Esophagus (tissue), 2 donors: ENCODE data around the gene RTP5. TPM values are rescaled to one million over a fixed set of nuclear protein-coding genes. Genes with fewer than 3 reads are reported as not detected.

Experiments used
- H3K27ac ChIP-seq, 2 donors: one replicate each; pipeline ENCODE4 v1.5.1; 2013; ENCODE audit warnings: low read depth in 2 of 2, mild to moderate bottlenecking in 2 of 2, inconsistent platforms in 1 of 2, low read length in 1 of 2, moderate library complexity in 1 of 2
- H3K27me3 ChIP-seq, 2 donors: one replicate each; pipeline ENCODE4 v1.6.1; 2013; ENCODE audit warnings: low read length in 2 of 2, control low read depth in 1 of 2, mild to moderate bottlenecking in 1 of 2; ENCODE audit not compliant: insufficient read depth in 2 of 2, control insufficient read depth in 1 of 2
- H3K36me3 ChIP-seq, 2 donors: one replicate each; pipeline ENCODE4 v1.6.1; 2013; ENCODE audit warnings: low read length in 1 of 2; ENCODE audit not compliant: control insufficient read depth in 2 of 2, insufficient read depth in 2 of 2
- H3K4me1 ChIP-seq, 2 donors: one replicate each; pipeline ENCODE4 v1.6.1; 2013; ENCODE audit warnings: low read length in 1 of 2; ENCODE audit not compliant: control insufficient read depth in 2 of 2, insufficient read depth in 2 of 2
- H3K4me3 ChIP-seq, 2 donors: one replicate each; pipeline ENCODE4 v1.5.1; 2013; ENCODE audit warnings: low read length in 2 of 2, mild to moderate bottlenecking in 2 of 2, low read depth in 1 of 2, moderate library complexity in 1 of 2
- H3K9me3 ChIP-seq, 2 donors: one replicate each; pipeline ENCODE4 v1.6.1; 2013; ENCODE audit warnings: mild to moderate bottlenecking in 2 of 2, low read depth in 1 of 2, low read length in 1 of 2, moderate library complexity in 1 of 2; ENCODE audit not compliant: control insufficient read depth in 2 of 2, insufficient read depth in 1 of 2
- WGBS, 2 donors: extraction: QIAGEN DNeasy Blood & Tissue Kit; methylation state at CpG; one replicate each; pipeline ENCODE4 v1.1.7; 2013; 5-methylcytosine and 5-hydroxymethylcytosine counted together
- polyA plus RNA-seq, 2 donors: library from polyadenylated mRNA; stranded (reverse); fragments of 200-250 nt; gene quantifications; one replicate each; pipeline ENCODE4 v1.2.3, GENCODE V29; 2013
- donor health status: healthy with polysubstance abuse.
- donor health status: Bipolar disorder and iron deficiency.

RTP5 gene
- polyA plus RNA-seq, 2 donors: 0.06 to 0.28 TPM

DNA sequence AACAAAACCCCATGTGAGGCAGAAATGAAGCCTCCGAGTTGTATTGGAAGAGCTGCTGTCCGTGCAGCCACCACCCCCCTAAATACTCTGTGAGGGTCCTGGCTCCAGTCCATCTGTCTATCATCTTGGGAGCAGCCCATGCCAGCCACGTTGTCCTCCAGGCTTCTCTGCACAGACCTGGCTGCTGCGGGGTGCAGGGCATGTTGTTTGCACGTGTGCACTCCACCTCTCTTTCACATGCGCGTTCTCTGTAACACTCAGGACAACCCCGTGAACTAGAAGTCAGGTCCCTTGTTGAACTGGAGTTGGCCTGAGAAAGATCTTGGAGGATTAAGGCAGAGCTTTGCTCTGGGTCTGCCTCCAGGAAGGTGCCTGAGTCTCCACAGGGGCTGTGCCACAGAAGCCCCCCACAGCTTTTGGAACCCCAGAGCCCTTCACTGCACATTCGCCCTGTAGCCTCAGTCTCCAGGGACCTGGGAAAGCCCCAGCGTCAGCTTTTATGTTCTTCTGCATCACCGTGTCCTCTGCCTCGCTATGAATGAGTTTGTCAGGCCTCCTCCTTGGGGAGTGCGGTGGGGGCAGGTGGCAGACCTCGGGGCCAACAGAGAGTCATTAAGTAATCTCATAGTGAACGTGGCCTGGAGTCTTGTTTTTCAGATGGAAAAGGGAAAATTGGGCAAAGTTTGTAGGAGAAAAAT is 16.6 kb downstream of the RTP5 start:
- WGBS, 2 donors: 62 to 77% methylated on average over 15 of the region's 15 CpGs
- Histone ChIP-seq H3K27me3 (no peaks in the 10 kb centered on the region), H3K36me3 (peaks cover 0 to 7% of the 10 kb centered on the region in 2 donors), H3K4me1 (peaks cover 0 to 15% of the 10 kb centered on the region in 2 donors), H3K4me3 (no peak overlapping the region), H3K27ac (no peak overlapping the region), H3K9me3 (no peaks in the 10 kb centered on the region)

GRCh38 chr2:241886840-241887447 is 17.4 kb downstream of the RTP5 start:
- WGBS, 2 donors: 94 to 97% methylated on average over 19 of the region's 19 CpGs
- Histone ChIP-seq H3K4me1 (peaks cover 0 to 17% of the 10 kb centered on the region in 2 donors), H3K36me3 (peaks cover 0 to 7% of the 10 kb centered on the region in 2 donors), H3K4me3 (no peak overlapping the region), H3K27ac (no peak overlapping the region), H3K9me3 (no peaks in the 10 kb centered on the region), H3K27me3 (no peaks in the 10 kb centered on the region)

GRCh38 chr2:241887806-241888522 is 18.4 kb downstream of the RTP5 start:
- Histone ChIP-seq H3K9me3 (no peaks in the 10 kb centered on the region), H3K4me1 (peaks cover 0 to 21% of the 10 kb centered on the region in 2 donors), H3K36me3 (peaks cover 0 to 7% of the 10 kb centered on the region in 2 donors), H3K4me3 (no peak overlapping the region), H3K27me3 (no peaks in the 10 kb centered on the region), H3K27ac (no peak overlapping the region)
- 90 to 93% methylated on average over 21 to 23 of the region's 24 CpGs for WGBS, 2 donors

- no peak overlapping the region for H3K27ac ChIP-seq
- peaks cover 0 to 7% of the 10 kb centered on the region in 2 donors for H3K36me3 ChIP-seq
- no peaks in the 10 kb centered on the region for H3K9me3 ChIP-seq
- H3K4me3 ChIP-seq: no peak overlapping the region
- H3K4me1 ChIP-seq: peaks cover 0 to 21% of the 10 kb centered on the region in 2 donors
- H3K27me3 ChIP-seq: no peaks in the 10 kb centered on the region
- 61 to 74% methylated on average over 5 of the region's 6 CpGs for WGBS, 2 donors
Measured at GRCh38 chr2:241888641-241889040, 19.1 kb downstream of the RTP5 start.

GRCh38 chr2:241890524-241891235 is 21.2 kb downstream of the RTP5 start:
- Histone ChIP-seq H3K4me1 (peaks cover 0 to 33% of the 10 kb centered on the region in 2 donors), H3K27ac (no peak overlapping the region), H3K9me3 (no peaks in the 10 kb centered on the region), H3K27me3 (no peaks in the 10 kb centered on the region), H3K4me3 (no peak overlapping the region), H3K36me3 (peaks cover 0 to 7% of the 10 kb centered on the region in 2 donors)
- 60 to 65% methylated on average over 25 to 29 of the region's 29 CpGs for WGBS, 2 donors

DNA sequence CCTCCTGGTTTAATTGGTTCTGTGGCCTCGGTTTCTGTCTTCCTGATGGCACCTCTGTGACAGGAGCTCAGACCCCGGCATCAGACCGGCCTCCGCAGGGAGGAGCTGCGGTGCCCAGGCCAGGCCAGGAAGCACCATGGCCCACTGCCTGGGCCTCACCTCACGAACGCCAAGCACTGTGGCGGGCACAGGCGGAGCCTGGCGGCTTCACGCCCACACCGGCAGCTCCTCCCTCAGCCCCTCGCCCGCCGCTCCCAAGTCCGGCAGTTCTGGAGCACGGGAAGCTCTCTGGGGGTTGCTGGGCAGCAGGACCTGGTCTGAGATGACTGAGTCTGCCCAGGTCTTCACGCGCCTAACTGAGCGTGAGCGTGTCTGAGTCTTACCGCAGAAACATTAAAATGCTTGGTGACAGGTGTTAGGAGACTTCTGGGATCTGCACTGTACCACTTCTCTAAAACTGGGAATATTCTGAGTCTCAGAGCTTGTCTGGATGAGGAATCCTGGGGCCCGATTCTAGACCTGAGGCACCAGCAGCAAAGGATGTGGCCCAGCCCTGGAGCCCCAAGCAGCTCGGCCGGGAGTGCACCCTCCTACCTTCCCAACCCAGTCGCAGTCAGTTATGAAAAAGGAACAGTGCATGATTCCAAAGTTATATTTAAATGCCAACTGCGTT is 21.9 kb downstream of the RTP5 start:
- Histone ChIP-seq H3K27me3 (no peaks in the 10 kb centered on the region), H3K27ac (peak overlapping the region in 1 of 2 donors; percentile 56), H3K9me3 (no peaks in the 10 kb centered on the region), H3K4me3 (no peak overlapping the region), H3K36me3 (peaks cover 0 to 4% of the 10 kb centered on the region in 2 donors), H3K4me1 (peaks cover 0 to 38% of the 10 kb centered on the region in 2 donors)
- 75 to 77% methylated on average over 26 to 27 of the region's 27 CpGs for WGBS, 2 donors

DNA sequence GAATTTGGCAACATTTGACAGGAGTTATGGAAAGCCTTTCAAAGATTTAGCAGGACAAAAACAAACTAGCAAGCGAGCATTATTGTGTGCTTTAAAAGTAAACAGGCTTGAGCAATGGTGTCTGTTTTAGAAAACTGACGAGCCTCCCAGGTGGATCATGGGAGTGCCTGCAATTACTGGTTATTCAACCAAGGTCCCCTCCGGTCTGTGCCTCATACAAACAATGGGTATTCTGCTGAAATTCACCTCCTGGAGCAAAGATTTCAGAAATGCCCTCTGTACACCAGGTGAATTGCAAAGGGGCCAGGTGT is 22.4 kb downstream of the RTP5 start:
- Histone ChIP-seq H3K4me3 (no peak overlapping the region), H3K27ac (peak overlapping the region in 1 of 2 donors; percentile 34), H3K4me1 (peaks cover 0 to 38% of the 10 kb centered on the region in 2 donors), H3K36me3 (peaks cover 0 to 4% of the 10 kb centered on the region in 2 donors), H3K27me3 (no peaks in the 10 kb centered on the region), H3K9me3 (no peaks in the 10 kb centered on the region)
- 50 to 58% methylated on average over 3 of the region's 3 CpGs for WGBS, 2 donors

GRCh38 chr2:241892299-241893137 is 23.0 kb downstream of the RTP5 start:
- peaks cover 0 to 38% of the 10 kb centered on the region in 2 donors for H3K4me1 ChIP-seq
- no peaks in the 10 kb centered on the region for H3K36me3 ChIP-seq
- WGBS, 2 donors: 64 to 75% methylated on average over 22 of the region's 22 CpGs
- H3K9me3 ChIP-seq: no peaks in the 10 kb centered on the region
- no peak overlapping the region for H3K4me3 ChIP-seq
- no peaks in the 10 kb centered on the region for H3K27me3 ChIP-seq
- H3K27ac ChIP-seq: no peak overlapping the region
